Stimulated activated CD4-positive, alpha-beta T cell treated with anti-CD3 and anti-CD28 coated beads, TNF-alpha, amount 100 ng/mL, for 1 hour (primary cell): Measurements from ENCODE around the gene RGS7.
"Not testable (repeated sequence)": the region's sequence is repeated elsewhere in the genome, so short reads cannot be mapped to it uniquely, and the experiment has no call there.

Experiments used
- DNase-seq, 3 donors: peaks; one replicate each; pipeline ENCODE4 v3.0.0-alpha.2; 2020; ENCODE audit warnings: low read depth in 3 of 3, low spot score in 1 of 3

The RGS7 gene

GRCh38 chr1:241215203-241215602, 141.8 kb downstream of the RGS7 start:
- DNase-seq: no peak

DNA sequence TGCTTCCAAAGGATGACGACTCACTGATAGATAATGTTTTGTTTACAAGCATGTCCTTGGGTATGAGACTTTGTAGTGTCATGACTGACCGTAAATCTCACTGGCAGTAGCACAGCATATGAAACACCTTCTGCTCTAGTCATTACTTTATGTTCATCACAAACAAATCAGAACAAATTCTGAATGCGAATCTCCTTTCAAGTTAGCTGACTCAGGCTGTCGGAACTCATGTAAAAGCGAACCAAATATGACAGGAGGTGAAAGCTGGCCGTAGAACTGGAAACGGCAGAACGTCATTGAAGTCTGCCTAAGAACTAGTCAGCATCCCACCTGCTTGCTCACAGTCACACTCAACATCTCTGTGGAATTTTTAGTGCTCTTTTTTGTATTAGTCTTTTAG, 143.9 kb downstream of the RGS7 start:
- no peak for DNase-seq

DNA sequence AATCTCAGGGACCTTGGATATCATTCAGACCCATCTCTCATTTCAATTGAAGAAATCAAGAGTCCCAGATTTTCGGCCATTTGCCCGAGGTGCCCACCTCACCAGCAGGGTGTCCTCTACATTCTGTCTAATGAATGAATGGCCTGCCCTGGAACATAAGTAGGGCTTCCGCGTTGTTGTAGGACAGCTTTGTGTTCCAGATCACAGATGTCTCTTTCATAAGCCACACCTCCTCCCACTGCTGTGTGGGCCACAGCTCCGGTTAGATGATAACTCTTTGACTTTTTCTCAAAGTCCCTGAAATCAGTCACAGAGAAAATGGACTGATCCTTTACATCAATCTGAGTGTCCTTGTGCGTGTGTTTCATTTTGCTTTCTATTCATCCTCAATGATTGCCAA, 144.4 kb downstream of the RGS7 start:
- DNase-seq: no peak

DNA sequence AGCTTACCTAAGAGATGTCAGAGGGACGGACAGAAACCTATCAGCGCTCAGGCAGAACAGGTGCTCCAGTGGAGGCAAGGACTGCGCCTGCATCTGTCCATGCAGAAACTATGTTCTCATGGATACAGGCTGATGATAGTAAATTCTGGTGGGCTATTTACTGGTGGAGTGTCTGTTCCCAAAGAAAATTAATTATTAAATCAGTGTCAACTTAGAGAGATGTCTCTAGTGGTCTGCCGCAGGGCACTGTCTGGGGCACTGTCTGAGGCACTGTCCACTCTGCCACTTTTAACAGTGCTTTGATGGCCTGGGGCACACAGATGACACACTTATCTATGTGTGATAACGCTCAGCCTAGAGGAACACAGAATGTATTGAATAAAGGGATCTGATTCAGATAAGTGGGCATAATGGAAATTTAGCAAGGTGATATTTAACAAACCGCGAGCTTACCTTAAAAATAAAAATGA, 148.1 kb downstream of the RGS7 start:
- DNase-seq: no peak

DNA sequence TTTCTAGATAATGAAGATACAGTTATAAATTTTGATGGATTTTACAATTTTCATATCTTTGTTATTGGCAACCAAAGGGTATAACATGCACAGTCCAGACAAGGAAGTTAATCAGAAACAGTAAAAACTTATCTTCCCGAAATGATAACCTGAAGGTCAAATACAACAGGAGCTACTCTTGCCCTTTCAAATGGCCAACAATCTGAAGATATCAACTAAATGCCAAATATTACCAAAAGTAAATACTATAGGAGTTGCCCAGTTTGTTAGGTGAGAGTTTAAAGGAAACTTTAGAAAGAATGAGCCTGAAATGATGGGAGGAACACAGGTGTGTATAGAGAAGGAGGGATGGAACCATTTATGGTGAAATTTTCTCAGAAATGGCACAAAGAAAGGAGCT, 153.2 kb downstream of the RGS7 start:
- no peak for DNase-seq

DNA sequence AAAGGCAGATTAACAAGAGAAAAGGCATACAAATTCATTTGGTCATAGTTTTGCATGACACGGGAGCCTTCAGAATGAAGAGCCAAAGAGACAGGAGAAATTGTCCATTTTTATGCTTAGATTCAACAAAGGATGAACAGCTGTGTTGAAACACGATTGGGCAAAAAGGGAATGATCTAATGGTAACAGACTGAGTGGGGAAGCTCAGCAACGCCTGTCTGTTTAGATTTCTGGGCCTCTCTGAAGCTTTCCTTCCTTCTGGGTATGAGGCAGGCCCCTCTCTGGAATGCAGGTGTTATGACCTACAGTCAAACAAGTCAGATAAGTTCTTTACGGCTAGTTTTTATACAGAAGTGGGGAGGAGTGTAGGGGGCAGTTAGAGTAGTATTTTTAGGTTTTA, 154.6 kb downstream of the RGS7 start:
- DNase-seq: no peak

DNA sequence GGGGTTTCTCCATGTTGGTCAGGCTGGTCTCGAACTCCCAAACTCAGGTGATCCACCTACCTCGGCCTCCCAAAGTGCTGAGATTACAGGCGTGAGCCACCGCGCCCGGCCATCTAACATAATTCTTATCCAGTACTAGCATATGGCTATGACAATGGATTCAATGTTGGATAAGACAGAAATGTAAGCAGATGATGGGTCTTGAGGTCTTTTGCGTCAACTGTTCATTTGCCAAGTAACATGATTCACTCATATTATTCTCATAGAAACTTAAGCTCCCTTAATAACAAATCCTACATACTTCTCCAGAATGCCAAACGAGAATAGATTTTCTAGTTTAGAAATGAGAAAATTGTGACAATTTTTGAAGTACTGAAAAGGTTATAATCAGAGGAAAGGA, 170.3 kb downstream of the RGS7 start:
- DNase-seq: no peak

DNA sequence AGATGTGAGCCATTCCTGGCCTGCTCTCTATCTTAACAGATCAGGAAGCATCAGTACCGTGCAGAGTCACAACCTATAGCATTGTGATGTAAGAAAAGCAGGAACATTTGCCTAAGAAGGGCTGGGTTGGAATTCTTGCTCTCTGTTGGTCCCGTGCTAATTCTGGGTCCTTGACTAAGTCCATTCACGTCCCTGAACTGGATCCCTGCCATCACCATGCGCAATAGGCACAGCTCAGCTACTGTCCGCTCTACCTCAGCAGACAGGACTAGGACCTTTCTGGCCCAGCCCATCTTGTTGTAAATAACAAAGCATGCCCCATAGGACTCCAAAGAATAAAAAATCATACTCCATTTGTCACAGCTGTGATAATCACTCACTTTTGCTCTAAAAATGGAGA, 175.0 kb downstream of the RGS7 start:
- DNase-seq: no peak

DNA sequence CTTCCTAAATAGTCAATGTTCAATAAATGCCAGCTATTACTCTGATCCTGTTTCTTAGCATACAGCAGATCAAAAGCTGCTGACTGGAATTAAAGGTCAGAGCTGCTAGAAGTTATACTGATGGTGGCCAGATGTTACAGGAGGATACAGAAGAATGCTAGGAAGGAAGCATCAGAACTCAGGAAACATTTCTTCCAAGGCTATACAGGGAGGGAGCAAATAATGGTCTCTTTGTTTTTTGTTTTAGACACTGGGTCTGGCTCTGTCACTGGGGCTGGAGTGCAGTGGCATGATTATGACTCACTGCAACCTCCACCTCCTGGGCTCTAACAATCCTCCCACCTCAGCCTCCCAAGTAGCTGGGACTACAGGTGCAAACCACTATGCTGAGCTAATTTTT, 175.5 kb downstream of the RGS7 start:
- no peak for DNase-seq

DNA sequence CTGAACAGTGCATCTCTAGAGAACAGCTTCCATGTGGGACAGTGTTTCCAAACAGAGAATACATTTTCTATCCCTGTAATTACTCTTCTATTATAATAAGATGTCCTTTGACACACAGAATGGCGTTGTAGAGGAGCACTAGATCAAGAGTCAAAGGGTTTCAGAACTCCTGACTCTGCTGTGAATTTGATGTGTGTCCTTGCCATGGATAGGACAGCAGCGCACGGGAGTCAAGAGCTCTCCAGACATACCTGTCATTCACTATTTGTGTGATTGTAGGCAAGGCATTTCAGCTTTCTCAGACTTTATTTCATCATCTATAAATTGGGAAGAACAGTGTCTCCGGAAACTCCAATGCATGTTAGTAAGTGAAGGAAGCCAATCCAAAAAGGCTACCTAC, 176.4 kb downstream of the RGS7 start:
- no peak for DNase-seq

DNA sequence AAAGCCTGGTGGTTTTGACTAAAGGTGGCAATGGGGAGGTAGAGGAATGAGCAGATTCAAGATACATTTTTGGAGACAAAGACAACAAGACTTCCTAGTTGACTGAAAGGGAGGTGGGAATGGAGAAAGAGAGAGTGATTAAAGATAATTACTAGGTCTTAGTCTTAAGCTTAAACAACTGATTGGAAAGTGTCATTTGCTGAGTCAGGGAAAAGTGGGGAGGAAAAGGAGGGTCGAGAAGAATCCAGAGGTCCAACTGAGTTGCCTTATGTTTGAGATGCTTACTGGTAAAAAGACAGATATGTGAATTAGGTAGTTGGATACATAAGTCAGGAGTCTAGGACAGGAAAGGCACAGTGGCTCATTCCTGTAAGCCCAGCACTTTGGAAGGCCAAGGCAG, 179.3 kb downstream of the RGS7 start:
- no peak for DNase-seq

DNA sequence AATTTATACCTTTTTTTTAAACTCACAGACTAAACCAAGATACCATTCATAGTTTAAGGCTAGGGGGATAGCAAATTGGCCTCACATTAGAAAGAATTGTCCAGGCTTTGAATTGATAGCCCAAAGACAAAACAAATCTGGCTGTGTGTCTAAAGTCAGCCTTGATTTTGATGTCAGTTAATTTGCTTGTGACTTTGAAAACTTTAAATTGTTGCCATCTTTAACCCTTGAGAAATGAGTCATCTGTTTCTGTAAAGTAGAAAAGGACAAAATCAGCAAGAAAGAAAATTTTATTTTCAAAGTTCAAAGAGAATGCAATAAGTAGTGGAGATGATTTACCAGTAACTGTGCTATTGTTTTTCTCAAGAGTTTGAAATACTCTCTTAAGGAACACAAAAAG, 184.5 kb downstream of the RGS7 start:
- DNase-seq: no peak

GRCh38 chr1:241171991-241172390, 185.0 kb downstream of the RGS7 start:
- DNase-seq: no peak

GRCh38 chr1:241167121-241167630, 189.8 kb downstream of the RGS7 start:
- DNase-seq: no peak

DNA sequence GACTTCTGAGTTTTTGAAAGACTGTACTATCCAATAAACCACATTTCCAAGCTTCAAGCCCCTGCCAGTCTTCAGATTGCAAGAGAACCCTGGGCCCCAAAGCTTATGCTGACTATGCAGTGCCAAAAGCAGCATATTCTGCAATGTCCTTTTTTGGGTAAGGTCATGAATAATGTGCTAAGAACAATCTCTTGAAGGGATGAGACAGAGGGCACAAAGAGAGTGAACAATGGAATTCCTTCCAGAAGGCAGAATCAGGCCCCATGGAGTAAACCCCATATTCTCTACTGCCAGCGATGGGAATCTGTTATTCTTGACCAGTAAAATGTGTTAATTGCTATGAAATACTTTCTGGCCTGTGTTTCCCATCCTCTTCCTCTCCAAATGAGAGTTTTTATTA, 190.4 kb downstream of the RGS7 start:
- no peak for DNase-seq

- not testable (repeated sequence) for DNase-seq
Observed at GRCh38 chr1:241165256-241165655, 191.7 kb downstream of the RGS7 start.

- no peak for DNase-seq
Observed at GRCh38 chr1:241163363-241163762, 193.6 kb downstream of the RGS7 start.

GRCh38 chr1:241161188-241161689, 195.8 kb downstream of the RGS7 start:
- DNase-seq: no peak

- DNase-seq: no peak
Observed at GRCh38 chr1:241157435-241157834, 199.6 kb downstream of the RGS7 start.

- DNase-seq: no peak
Observed at GRCh38 chr1:241156231-241156965, 200.6 kb downstream of the RGS7 start.

- no peak for DNase-seq
Observed at GRCh38 chr1:241145881-241146280, 211.1 kb downstream of the RGS7 start.

GRCh38 chr1:241143765-241144442, 213.1 kb downstream of the RGS7 start:
- no peak for DNase-seq
